ENCODE measurements around the gene CTSV. TPM values are rescaled to one million over a fixed set of nuclear protein-coding genes. Genes with fewer than 3 reads are reported as not detected.
A peak's percentile ranks its signal among the peaks of the same experiment; 100 is the strongest.

The CTSV gene
- total RNA-seq, 1 experiment from 2014 or later: 82.2 TPM

- Histone ChIP-seq H3K27me3 (ENCODE audit: insufficient read depth, low read length) (no peaks in the 10 kb centered on the region), H3K79me1 (ENCODE audit: insufficient read depth, low read depth, low read length, poor library complexity, severe bottlenecking) (no peaks in the 10 kb centered on the region), H2BK120ac (ENCODE audit: low read depth, low read length, poor library complexity, severe bottlenecking) (no peak overlapping the region), H3K56ac (ENCODE audit: insufficient read length, low read depth, low read length) (no peak overlapping the region), H3K9me3 (ENCODE audit: control insufficient read depth, low read depth, low read length) (peaks cover 3% of the 10 kb centered on the region), H3K4ac (ENCODE audit: low read depth, low read length) (no peak overlapping the region), H3K18ac (ENCODE audit: insufficient read length, low read depth, low read length) (no peak overlapping the region), H3K79me2 (ENCODE audit: insufficient read depth, low read length) (no peaks in the 10 kb centered on the region), H2BK5ac (ENCODE audit: insufficient read length, low read length) (no peak overlapping the region), H3K27ac (ENCODE audit: insufficient read length, low read depth, low read length) (no peak overlapping the region), H3K23ac (ENCODE audit: insufficient read length, low read depth, low read length) (no peak overlapping the region), H2BK20ac (ENCODE audit: low read depth, low read length, poor library complexity, severe bottlenecking) (no peak overlapping the region), H3K14ac (ENCODE audit: insufficient read depth, low read length) (no peak overlapping the region), H4K20me1 (ENCODE audit: control insufficient read depth, insufficient read depth, insufficient read length) (no peaks in the 10 kb centered on the region), H2BK15ac (ENCODE audit: low read depth, low read length) (no peak overlapping the region), H4K8ac (replicated peaks; ENCODE audit: insufficient read length, low read depth, low read length) (no peak overlapping the region), H2BK12ac (ENCODE audit: insufficient read length, low read depth, low read length) (no peak overlapping the region), H3T11ph (ENCODE audit: low read length) (no peak overlapping the region), H3K4me1 (ENCODE audit: insufficient read depth, low read length) (no peaks in the 10 kb centered on the region; the same call in 1 of the 2 replicates), H2AK5ac (ENCODE audit: insufficient read length, low read length) (no peak overlapping the region), H2AFZ (ENCODE audit: low read length) (no peak overlapping the region), H3K9ac (ENCODE audit: extremely low read depth, insufficient read length, low read length) (no peak overlapping the region), H4K91ac (ENCODE audit: insufficient read length, low read depth, low read length) (no peak overlapping the region), H4K5ac (ENCODE audit: insufficient read length, low read depth, low read length) (no peak overlapping the region), H3K4me2 (ENCODE audit: insufficient read depth, insufficient read length, low read length) (no peak overlapping the region), H3K23me2 (ENCODE audit: insufficient read length, low read depth, low read length, poor library complexity, severe bottlenecking) (no peaks in the 10 kb centered on the region)
- H3K27me3 Mint-ChIP-seq (ENCODE audit: low read depth): peaks cover 23% of the 10 kb centered on the region
- peak overlapping the region in 2 of 3 experiments; percentile 34 to 42; a peak in 2 of 7 replicates for H3K27ac Mint-ChIP-seq
- H3K9me3 Mint-ChIP-seq: peaks cover under 1 to 7% of the 10 kb centered on the region in 2 experiments
- no peak overlapping the region for H3K4me3 Mint-ChIP-seq
- peaks cover 0 to 6% (median 0%) of the 10 kb centered on the region in 3 experiments; a peak in 2 of 7 replicates for H3K36me3 Mint-ChIP-seq (ENCODE audit: insufficient read depth in 1 of 3, low read depth in 3 of 3)
- DNase-seq: no peak
- TF ChIP-seq CTCF (conservative IDR thresholded peaks at IDR 0.05): no peak
- WGBS (ENCODE audit: extremely low coverage, insufficient read length, low lambda C conversion rate): no CpG with 5 or more reads among the region's 5 CpGs
- H3K4me1 Mint-ChIP-seq: peaks cover 37 to 43% of the 10 kb centered on the region in 2 experiments
These were observed 6.4 kb upstream of the CTSV start for GRCh38 chr9:97045300-97045699.

Data from H9 (cell line).